IMR-90 (cell line): Measurements from ENCODE around the gene NDUFC2. TPM values are rescaled to one million over a fixed set of nuclear protein-coding genes. Genes with fewer than 3 reads are reported as not detected.

ENCODE experiments used
- ATAC-seq: fragments of 200-7000 bp; cut with Tn5 transposase; 2 replicates; pipeline ENCODE4 v1.9.1; 2020; ENCODE audit warnings: low read depth, mild to moderate bottlenecking, moderate library complexity
- BruUV-seq: library from RNA; stranded (reverse); fragments of 400-500 nt; replicated peaks from 2 replicates; lab custom pipeline; 2021; lab: Mats Ljungman, UMichigan
- CTCF ChIA-PET: fragments of 300-600 bp; formaldehyde crosslinking; extraction: SDS; loops from one replicate; lab custom pipeline; 2021; ENCODE audit warnings: antibody characterized with exemption; lab: Yijun Ruan, JAX
- POLR2A ChIA-PET: fragments of 300-600 bp; sonication (Branson Sonifier 250); formaldehyde crosslinking; loops from one replicate; lab custom pipeline; 2022; ENCODE audit warnings: antibody characterized with exemption; ENCODE audit not compliant: unreplicated experiment; lab: Charles Lee
- DNase-seq: peaks from one replicate; pipeline ENCODE4 v3.0.0; 2013
- H2AFZ ChIP-seq: replicated peaks from 2 replicates; pipeline ENCODE3; 2013; ENCODE audit warnings: low read length, mild to moderate bottlenecking; ENCODE audit not compliant: poor library complexity
- H2AK5ac ChIP-seq: 2 replicates; pipeline ENCODE4 v1.6.1; 2013; ENCODE audit warnings: low read depth, low read length, inconsistent platforms
- H2AK9ac ChIP-seq: replicated peaks from 2 replicates; pipeline ENCODE3; 2013; ENCODE audit warnings: mild to moderate bottlenecking, low read depth, low read length, moderate library complexity; ENCODE audit not compliant: poor library complexity
- H2BK120ac ChIP-seq: 2 replicates; pipeline ENCODE4 v1.6.1; 2013; ENCODE audit warnings: low read depth, low read length, inconsistent platforms
- H2BK15ac ChIP-seq: 3 replicates; pipeline ENCODE4 v1.6.1; 2013; ENCODE audit warnings: low read depth, low read length, inconsistent platforms
- H2BK20ac ChIP-seq: 2 replicates; pipeline ENCODE4 v1.6.1; 2013; ENCODE audit warnings: low read depth, mild to moderate bottlenecking, inconsistent platforms, low read length, moderate library complexity
- H2BK5ac ChIP-seq: 2 replicates; pipeline ENCODE4 v1.6.1; 2013; ENCODE audit warnings: mild to moderate bottlenecking, low read depth, low read length, inconsistent platforms; ENCODE audit not compliant: poor library complexity, severe bottlenecking
- H3K14ac ChIP-seq: replicated peaks from 2 replicates; pipeline ENCODE4 v1.6.1; 2013; ENCODE audit warnings: low read depth, low read length, inconsistent platforms
- H3K18ac ChIP-seq: 2 replicates; pipeline ENCODE4 v1.6.1; 2013; ENCODE audit warnings: low read depth, low read length, control low read depth
- H3K23ac ChIP-seq: 2 replicates; pipeline ENCODE4 v1.6.1; 2013; ENCODE audit warnings: low read depth, low read length, inconsistent platforms
- H3K27ac ChIP-seq: 2 replicates; pipeline ENCODE4 v1.5.1; 2013; ENCODE audit warnings: mild to moderate bottlenecking, control low read depth, low read length; ENCODE audit not compliant: insufficient read depth
- H3K27me3 ChIP-seq: 2 replicates; pipeline ENCODE4 v1.6.1; 2013; ENCODE audit warnings: low read length; ENCODE audit not compliant: control insufficient read depth, insufficient read depth
- H3K36me3 ChIP-seq: 2 replicates; pipeline ENCODE4 v1.6.1; 2013; ENCODE audit warnings: low read length, mixed read lengths; ENCODE audit not compliant: control insufficient read depth, insufficient read depth
- H3K4ac ChIP-seq: 2 replicates; pipeline ENCODE4 v1.6.1; 2013; ENCODE audit warnings: low read depth, low read length, inconsistent platforms
- H3K4me1 ChIP-seq: 2 replicates; pipeline ENCODE4 v1.6.1; 2013; ENCODE audit warnings: low read length, mixed read lengths; ENCODE audit not compliant: control insufficient read depth, insufficient read depth
- H3K4me2 ChIP-seq: 2 replicates; pipeline ENCODE4 v1.6.1; 2013; ENCODE audit warnings: low read depth, mild to moderate bottlenecking, control low read depth, low read length, moderate library complexity
- H3K4me3 ChIP-seq: 2 replicates; pipeline ENCODE4 v1.5.1; 2013; ENCODE audit warnings: low read depth, mild to moderate bottlenecking, control low read depth, low read length, moderate library complexity; ENCODE audit not compliant: insufficient read depth
- H3K56ac ChIP-seq: 2 replicates; pipeline ENCODE4 v1.6.1; 2013; ENCODE audit warnings: low read length, inconsistent platforms; ENCODE audit not compliant: insufficient read depth; ENCODE audit errors: extremely low read depth
- H3K79me1 ChIP-seq, 2 experiments: 2 replicates each; pipeline ENCODE4 v1.6.1; 2013; ENCODE audit warnings: low read length in 2 of 2, inconsistent platforms in 1 of 2, low read depth in 1 of 2
- H3K9ac ChIP-seq: 2 replicates; pipeline ENCODE4 v1.6.1; 2013; ENCODE audit warnings: low read depth, low read length, control low read depth
- H3K9me1 ChIP-seq: 2 replicates; pipeline ENCODE4 v1.6.1; 2013; ENCODE audit warnings: low read length, inconsistent platforms; ENCODE audit not compliant: insufficient read depth
- H3K9me3 ChIP-seq: 2 replicates; pipeline ENCODE4 v1.6.1; 2013; ENCODE audit warnings: low read length; ENCODE audit not compliant: control insufficient read depth, insufficient read depth
- H4K20me1 ChIP-seq: 2 replicates; pipeline ENCODE4 v1.6.1; 2013; ENCODE audit warnings: low read length, inconsistent platforms; ENCODE audit not compliant: insufficient read depth
- H4K5ac ChIP-seq: 2 replicates; pipeline ENCODE4 v1.6.1; 2013; ENCODE audit warnings: mild to moderate bottlenecking, low read depth, low read length, control low read depth
- H4K8ac ChIP-seq, 2 experiments: 2 replicates each; pipeline ENCODE4 v1.6.1; 2013; ENCODE audit warnings: low read depth in 2 of 2, low read length in 2 of 2, control low read depth in 1 of 2, inconsistent platforms in 1 of 2
- H4K91ac ChIP-seq: 2 replicates; pipeline ENCODE4 v1.6.1; 2013; ENCODE audit warnings: low read depth, low read length, inconsistent platforms; ENCODE audit not compliant: insufficient read depth
- CEBPB ChIP-seq: IDR thresholded peaks from 2 replicates; pipeline ENCODE4 v1.6.1; 2012; ENCODE audit warnings: low read depth, low read length, improper control_type of control experiment
- CHD1 ChIP-seq: IDR thresholded peaks from 2 replicates; pipeline ENCODE4 v1.6.1; 2012; ENCODE audit warnings: low read depth, low read length, improper control_type of control experiment
- ELK1 ChIP-seq: fragments of 150-350 bp; IDR thresholded peaks from 2 replicates; pipeline ENCODE4 v1.6.1; 2016; ENCODE audit warnings: low read depth, mild to moderate bottlenecking, low read length, moderate library complexity, borderline replicate concordance
- MAFK ChIP-seq: IDR thresholded peaks from 2 replicates; pipeline ENCODE4 v1.6.1; 2012; ENCODE audit warnings: low read depth, low read length, improper control_type of control experiment
- NFE2L2 ChIP-seq: fragments of 150-350 bp; IDR thresholded peaks from 2 replicates; pipeline ENCODE4 v1.6.1; 2016; ENCODE audit warnings: low read depth, mild to moderate bottlenecking, low read length
- POLR2A ChIP-seq: IDR thresholded peaks from 2 replicates; pipeline ENCODE4 v1.6.1; 2012; ENCODE audit warnings: mild to moderate bottlenecking, low read depth, low read length
- WGBS, 2 experiments: methylation state at CpG; one replicate each; pipeline versions ENCODE4 v1.1.5 to v1.1.7; 2013; ENCODE audit warnings: missing lambda C conversion rate in 2 of 2; ENCODE audit not compliant: insufficient read length in 1 of 2; ENCODE audit errors: extremely low coverage in 2 of 2; 5-methylcytosine and 5-hydroxymethylcytosine counted together
- dilution Hi-C: fragments of 300-500 bp; cut with HindIII; formaldehyde crosslinking; loops from one replicate; pipeline ENCODE4 v1.14.3; 2018; ENCODE audit warnings: low sequenced_read_pairs; ENCODE audit not compliant: unreplicated experiment
- in situ Hi-C: fragments of 300-500 bp; cut with MboI; formaldehyde crosslinking; loops from 3 replicates; pipeline ENCODE4 v1.14.3; 2019; ENCODE audit warnings: low sequenced_read_pairs, inconsistent platforms, mixed read lengths
- intact Hi-C: fragments of 100-400 bp; cut with micrococcal nuclease; formaldehyde crosslinking; loops from 2 replicates; pipeline ENCODE4 v1.10.0; 2022
- polyA plus RNA-seq, 3 experiments: library from polyadenylated mRNA; depleted of rRNA; stranded (reverse); fragments of >200 nt; gene quantifications; 2 replicates each; pipeline ENCODE4 v1.2.3, GENCODE V29; 2012; ENCODE audit warnings: low replicate concordance in 1 of 3
- total RNA-seq: library from RNA; depleted of rRNA; stranded (reverse); fragments of >200 nt; gene quantifications from 2 replicates; pipeline ENCODE4 v1.2.3, GENCODE V29; 2012

The NDUFC2 gene
- total and polyA plus RNA-seq, 2 of the 4 experiments (the other 2 are of a cell fraction) = 146 to 340 TPM

- no peak for TF ChIP-seq CHD1
Measured at GRCh38 chr11:78063440-78064181, 16.1 kb downstream of the NDUFC2 start, which contains the start of gene THRSP (continued).

- POLR2A ChIA-PET = interaction anchor here (0.6 kb wide), 1 partner anchor 11 kb away, joined by 3 read pairs; no protein-coding TSS in a partner anchor
Measured at GRCh38 chr11:78062671-78063070, 17.0 kb downstream of the NDUFC2 start.

More at GRCh38 chr11:78062671-78063070, 17.0 kb downstream of the NDUFC2 start:
- WGBS, 2 experiments = no CpG with 5 or more reads among the region's 2 CpGs
- ATAC-seq (no peak), DNase-seq (no peak)
- H3K23ac ChIP-seq = no peak overlapping the region
- H2AK9ac ChIP-seq = no peak overlapping the region
- dilution Hi-C loops (no loop called here), intact Hi-C loops (no loop called here), in situ Hi-C loops (no loop called here)
- H4K20me1 ChIP-seq = no peaks in the 10 kb centered on the region
- no peak overlapping the region for H2BK20ac ChIP-seq
- H3K36me3 ChIP-seq = peaks cover 1% of the 10 kb centered on the region; the same call in 1 of the 2 replicates
- H3K9ac ChIP-seq = no peak overlapping the region
- H2BK5ac ChIP-seq = no peak overlapping the region
- TF ChIP-seq NFE2L2 = no peak
- no peak for TF ChIP-seq POLR2A
- no peak for TF ChIP-seq CEBPB
- TF ChIP-seq ELK1 = no peak
- TF ChIP-seq MAFK = no peak
- H3K9me1 ChIP-seq = peaks cover 3% of the 10 kb centered on the region; the same call in 1 of the 2 replicates
- H3K4ac ChIP-seq = no peak overlapping the region
- H3K14ac ChIP-seq = no peak overlapping the region
- no peak overlapping the region for H4K91ac ChIP-seq
- no peaks in the 10 kb centered on the region for H3K27me3 ChIP-seq
- H3K4me2 ChIP-seq = no peak overlapping the region
- H4K5ac ChIP-seq = no peak overlapping the region
- H3K79me1 ChIP-seq = peaks cover 0 to 14% of the 10 kb centered on the region in 2 experiments; a peak in 2 of 4 replicates
- no peak overlapping the region for H3K4me3 ChIP-seq
- CTCF ChIA-PET = no interaction called here
- H3K27ac ChIP-seq = no peak overlapping the region
- H3K18ac ChIP-seq = no peak overlapping the region
- no peak overlapping the region for H3K56ac ChIP-seq
- H2AK5ac ChIP-seq = no peak overlapping the region
- BruUV-seq = no TSS peak
- no peak overlapping the region for H2BK15ac ChIP-seq
- H3K4me1 ChIP-seq = no peaks in the 10 kb centered on the region; the same call in none of the 2 replicates
- H3K9me3 ChIP-seq = no peaks in the 10 kb centered on the region
- no peak overlapping the region for H2AFZ ChIP-seq
- H4K8ac ChIP-seq = no peak overlapping the region
- no peak overlapping the region for H2BK120ac ChIP-seq
